DND-41 (cell line): ENCODE measurements around the gene PDLIM1.

ENCODE experiments used
- ATAC-seq: fragments of 200-7000 bp; cut with Tn5 transposase; 3 replicates; pipeline ENCODE4 v1.9.1; 2021; ENCODE audit warnings: low read depth; ENCODE audit not compliant: insufficient read depth
- DNase-seq: peaks from one replicate; pipeline ENCODE4 v3.0.0-alpha.2; 2020
- H2AFZ ChIP-seq: 2 replicates; pipeline ENCODE4 v1.6.0; 2012; ENCODE audit warnings: low read depth, low read length
- H3K27ac ChIP-seq: 2 replicates; pipeline ENCODE4 v1.5.1; 2012; ENCODE audit warnings: low read length, inconsistent platforms
- H3K27me3 ChIP-seq: fragments of 200-600 bp; sonication (generic); 2 replicates; pipeline ENCODE4 v1.6.0; 2012; ENCODE audit warnings: low read length, mild to moderate bottlenecking, inconsistent platforms; ENCODE audit not compliant: insufficient read depth, poor library complexity
- H3K36me3 ChIP-seq: 2 replicates; pipeline ENCODE4 v1.5.1; 2012; ENCODE audit warnings: low read length, inconsistent platforms; ENCODE audit not compliant: insufficient read depth
- H3K4me1 ChIP-seq: 2 replicates; pipeline ENCODE4 v1.5.1; 2012; ENCODE audit warnings: mild to moderate bottlenecking, low read length; ENCODE audit not compliant: insufficient read depth
- H3K4me2 ChIP-seq: 2 replicates; pipeline ENCODE4 v1.6.0; 2012; ENCODE audit warnings: mild to moderate bottlenecking, moderate library complexity, low read length, inconsistent platforms; ENCODE audit not compliant: insufficient read depth
- H3K4me3 ChIP-seq, 2 experiments: fragments of 200-600 bp in 1 of 2; shearing (Covaris generic) in 1 of 2; 2 replicates each; pipeline ENCODE4 v1.5.1; 2012 to 2016; ENCODE audit warnings: inconsistent platforms in 2 of 2, low read length in 2 of 2, mild to moderate bottlenecking in 2 of 2, low read depth in 1 of 2, moderate library complexity in 1 of 2
- H3K79me2 ChIP-seq: 2 replicates; pipeline ENCODE4 v1.6.0; 2012; ENCODE audit warnings: low read length, inconsistent platforms; ENCODE audit not compliant: insufficient read depth
- H3K9ac ChIP-seq: 2 replicates; pipeline ENCODE4 v1.6.0; 2012; ENCODE audit warnings: low read depth, mild to moderate bottlenecking, inconsistent platforms, low read length, moderate library complexity
- H3K9me3 ChIP-seq: 2 replicates; pipeline ENCODE4 v1.5.1; 2012; ENCODE audit warnings: low read length, moderate library complexity, mild to moderate bottlenecking, inconsistent platforms; ENCODE audit not compliant: insufficient read depth, severe bottlenecking
- H4K20me1 ChIP-seq: 2 replicates; pipeline ENCODE4 v1.6.0; 2012; ENCODE audit warnings: low read length; ENCODE audit not compliant: insufficient read depth
- CTCF ChIP-seq: IDR thresholded peaks from 2 replicates; pipeline ENCODE4 v1.5.1; 2012; ENCODE audit warnings: borderline replicate concordance, low read length, moderate library complexity, mild to moderate bottlenecking; ENCODE audit not compliant: poor library complexity, severe bottlenecking; ENCODE audit errors: extremely low read depth
- EZH2 ChIP-seq: IDR thresholded peaks from 3 replicates; pipeline ENCODE4 v1.6.1; 2012; ENCODE audit warnings: borderline replicate concordance, low read depth, mild to moderate bottlenecking, moderate library complexity, low read length, inconsistent platforms; ENCODE audit not compliant: severe bottlenecking

Gene PDLIM1

GRCh38 chr10:95276367-95277200 is 14.2 kb downstream of the PDLIM1 start:
- Histone ChIP-seq H3K27ac (no peak overlapping the region), H2AFZ (no peak overlapping the region), H3K4me2 (no peak overlapping the region), H3K4me1 (no peaks in the 10 kb centered on the region), H4K20me1 (no peaks in the 10 kb centered on the region), H3K27me3 (peaks cover 6% of the 10 kb centered on the region), H3K9ac (no peak overlapping the region), H3K4me3 (no peak overlapping the region), H3K79me2 (no peaks in the 10 kb centered on the region), H3K36me3 (no peaks in the 10 kb centered on the region), H3K9me3 (no peaks in the 10 kb centered on the region)
- TF ChIP-seq EZH2 (no peak), CTCF (no peak)
- DNase-seq (no peak), ATAC-seq (no peak)

DNA sequence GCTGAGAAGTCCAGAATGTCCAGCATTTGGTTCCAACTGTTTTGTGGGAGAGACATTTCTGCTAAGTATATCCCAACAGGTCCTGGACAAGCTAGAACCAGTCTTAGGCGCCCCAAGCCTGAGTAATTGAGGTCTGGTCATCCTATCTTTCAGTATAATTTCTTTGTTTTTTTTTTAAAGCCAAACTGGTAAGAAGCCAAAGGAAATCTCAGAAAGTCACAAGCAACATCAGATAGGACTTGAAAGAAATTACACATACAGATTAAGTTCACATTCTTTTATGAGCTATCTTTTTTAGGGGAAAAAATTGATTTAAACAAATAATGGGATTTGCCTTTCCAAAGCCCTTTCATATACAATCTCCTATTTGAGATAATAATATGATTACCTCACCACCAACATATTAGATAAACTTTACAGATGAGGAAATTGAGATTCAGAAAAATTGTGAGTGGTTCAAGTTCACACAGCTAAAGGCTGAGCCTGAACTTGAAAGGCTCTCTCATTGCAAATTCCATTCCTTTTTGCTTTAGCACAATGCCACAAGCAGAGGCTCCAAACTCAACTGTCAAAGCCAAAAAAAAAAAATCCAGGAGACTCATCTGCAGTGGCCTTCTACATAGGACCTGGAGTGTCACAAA is 15.0 kb downstream of the PDLIM1 start:
- no peak for ATAC-seq
- Histone ChIP-seq H2AFZ (no peak overlapping the region), H3K9me3 (no peaks in the 10 kb centered on the region), H3K4me2 (no peak overlapping the region), H3K4me3 (no peak overlapping the region), H3K27me3 (peaks cover 6% of the 10 kb centered on the region), H3K79me2 (no peaks in the 10 kb centered on the region), H3K36me3 (no peaks in the 10 kb centered on the region), H3K4me1 (no peaks in the 10 kb centered on the region), H3K9ac (no peak overlapping the region), H3K27ac (no peak overlapping the region), H4K20me1 (no peaks in the 10 kb centered on the region)
- TF ChIP-seq CTCF (no peak), EZH2 (no peak)
- no peak for DNase-seq

DNA sequence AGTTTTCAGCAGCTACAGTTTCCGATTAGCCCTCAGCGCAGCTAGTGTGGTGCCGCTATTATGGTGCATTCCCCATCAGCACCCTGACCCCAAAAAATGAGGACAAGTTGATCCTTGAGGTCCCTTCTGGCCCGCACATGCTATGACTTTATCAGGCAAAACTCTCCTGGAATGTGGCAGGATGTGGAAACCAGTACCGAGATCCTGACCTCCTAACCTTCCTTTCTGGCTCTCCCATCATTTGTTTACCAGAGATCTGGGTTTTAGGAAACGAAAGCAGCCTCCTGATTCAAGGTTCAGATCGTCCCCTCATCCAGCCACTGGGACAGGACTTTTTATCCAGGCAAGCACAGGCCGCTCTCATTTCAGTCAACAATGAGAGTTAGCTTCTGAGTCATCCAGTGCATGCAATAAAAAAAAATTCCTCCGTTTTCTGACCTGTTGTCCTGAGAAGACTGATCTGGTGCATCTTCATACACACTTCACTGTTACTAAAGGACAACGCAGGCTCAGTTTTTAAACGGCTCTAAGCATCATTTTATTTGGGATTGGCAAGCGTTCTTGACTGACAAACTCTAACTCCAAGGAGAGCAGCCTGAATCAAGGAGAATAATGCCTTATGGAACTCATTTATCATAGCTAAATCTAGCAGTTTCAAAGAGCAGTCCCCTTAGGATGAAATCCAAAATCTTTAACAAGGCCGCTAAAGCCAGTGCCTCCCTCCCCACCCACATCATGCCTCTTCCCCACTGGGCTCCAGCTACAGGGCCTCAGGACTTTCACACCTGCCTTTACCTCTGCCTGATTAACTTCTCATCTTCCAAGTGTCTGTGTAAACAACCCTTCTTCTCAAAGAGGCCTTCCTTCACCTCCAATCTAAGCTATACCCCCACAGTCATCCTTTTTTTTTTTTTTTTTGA is 17.1 kb downstream of the PDLIM1 start:
- Histone ChIP-seq H3K27me3 (peaks cover 6% of the 10 kb centered on the region), H3K27ac (no peak overlapping the region), H3K9me3 (no peaks in the 10 kb centered on the region), H3K4me3 (no peak overlapping the region), H3K4me1 (no peaks in the 10 kb centered on the region), H2AFZ (no peak overlapping the region), H3K79me2 (no peaks in the 10 kb centered on the region), H4K20me1 (no peaks in the 10 kb centered on the region), H3K36me3 (no peaks in the 10 kb centered on the region), H3K9ac (no peak overlapping the region), H3K4me2 (no peak overlapping the region)
- DNase-seq (no peak), ATAC-seq (no peak)
- TF ChIP-seq CTCF, result no peak
- TF ChIP-seq EZH2, result no peak
